SK-N-DZ (cell line): ENCODE results near the gene PIERCE2.
"Not testable (repeated sequence)": the region's sequence is repeated elsewhere in the genome, so short reads cannot be mapped to it uniquely, and the experiment has no call there.

Experiments used
- DNase-seq: peaks from one replicate; pipeline ENCODE4 v3.0.0-alpha.2; 2015; ENCODE audit warnings: low spot score

PIERCE2 gene

GRCh38 chr15:55422089-55422488 is 13.8 kb downstream of the PIERCE2 start:
- no peak for DNase-seq

- DNase-seq, result peak; percentile 61
Observed at GRCh38 chr15:55434989-55435825, 26.9 kb downstream of the PIERCE2 start.

GRCh38 chr15:55443141-55443540 is 34.8 kb downstream of the PIERCE2 start:
- not testable (repeated sequence) for DNase-seq

- DNase-seq, result not testable (repeated sequence)
Observed at GRCh38 chr15:55445936-55446335, 37.6 kb downstream of the PIERCE2 start.

GRCh38 chr15:55446379-55447029 is 38.2 kb downstream of the PIERCE2 start:
- DNase-seq, result not testable (repeated sequence)

- DNase-seq, result not testable (repeated sequence)
Observed at GRCh38 chr15:55447030-55447394, 38.7 kb downstream of the PIERCE2 start.

GRCh38 chr15:55457401-55458022 is 49.2 kb downstream of the PIERCE2 start:
- DNase-seq, result no peak

- DNase-seq, result no peak
Observed at GRCh38 chr15:55461447-55461846, 53.2 kb downstream of the PIERCE2 start.

- DNase-seq, result no peak
Observed at GRCh38 chr15:55468321-55468720, 60.0 kb downstream of the PIERCE2 start.
